Endothelial cell of hepatic sinusoid (primary cell): ENCODE results near the gene AKAP7.
"Not testable (repeated sequence)": the region's sequence is repeated elsewhere in the genome, so short reads cannot be mapped to it uniquely, and the experiment has no call there.

ENCODE experiments used
- in situ Hi-C: cut with HindIII; loops from 2 replicates; pipeline ENCODE4 v1.10.0; 2017; ENCODE audit warnings: low sequenced_read_pairs

The AKAP7 gene

DNA sequence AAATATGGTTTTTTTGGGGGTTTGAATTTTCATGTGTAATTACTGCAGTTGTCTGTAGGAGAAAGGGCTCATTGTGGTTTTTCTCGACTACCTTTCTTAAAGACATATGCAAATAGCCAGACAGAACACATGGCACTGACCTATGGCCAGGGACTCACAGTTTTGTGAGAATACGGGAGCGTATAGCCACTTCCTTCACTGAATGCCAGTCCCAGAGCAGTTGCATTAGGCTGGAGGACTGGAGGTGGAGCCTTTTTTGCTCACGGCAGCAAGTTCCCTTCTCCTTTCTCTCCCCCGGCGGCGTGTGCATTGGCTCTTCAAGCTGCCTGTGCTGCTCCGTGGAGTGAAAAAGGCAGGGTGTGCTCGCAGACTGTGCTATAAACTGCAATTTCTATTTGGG lies 114.9 kb downstream of the AKAP7 start:
- in situ Hi-C loops: no loop called here

DNA sequence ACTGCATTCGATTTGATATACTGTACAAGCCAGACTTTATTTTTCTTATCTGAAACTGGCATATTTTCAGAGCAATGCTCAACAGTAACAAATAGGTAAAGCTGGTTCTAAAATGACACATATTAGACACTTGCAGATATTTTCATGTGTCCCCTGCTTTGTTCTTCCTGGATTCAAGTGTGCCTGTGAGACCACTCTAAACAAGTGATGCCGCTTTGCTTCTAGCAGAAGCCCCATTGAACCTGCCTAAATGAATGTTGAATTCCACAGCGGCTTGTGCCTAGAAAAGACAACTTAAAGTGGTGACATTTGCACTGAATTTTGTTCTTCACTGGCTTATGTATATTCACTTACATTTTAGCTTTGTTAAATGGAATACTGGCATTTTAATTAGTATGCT lies 115.7 kb downstream of the AKAP7 start:
- in situ Hi-C loops: no loop called here

DNA sequence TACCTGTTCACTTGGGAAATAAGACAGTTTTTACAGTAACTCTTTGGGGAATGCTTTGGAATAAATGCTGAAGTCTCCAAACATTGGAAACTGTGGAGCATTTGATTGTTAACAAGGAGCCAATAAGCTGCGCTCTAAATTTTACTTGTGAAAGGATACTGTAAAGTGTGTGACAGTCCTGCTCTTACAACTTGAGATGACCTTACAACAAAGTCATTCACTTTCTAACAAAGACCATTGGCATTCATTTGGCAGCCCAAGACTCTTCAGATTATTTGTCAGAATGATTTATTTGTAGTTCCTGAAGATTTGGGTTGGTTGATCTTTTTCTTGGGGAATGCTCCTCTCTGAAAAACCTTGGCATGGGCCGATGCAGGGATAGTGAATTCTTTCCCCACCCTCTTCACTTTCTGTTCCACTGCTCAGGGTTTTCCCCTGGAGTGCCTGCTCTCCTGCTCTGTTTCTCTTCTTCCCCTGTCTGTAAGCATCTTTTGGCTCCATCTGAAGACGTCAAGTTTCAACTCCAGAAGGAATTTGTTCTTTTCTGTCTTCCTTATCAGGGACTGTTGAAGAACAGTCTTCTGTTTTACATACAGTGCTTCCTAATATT lies 116.4 kb downstream of the AKAP7 start:
- in situ Hi-C loops: no loop called here

DNA sequence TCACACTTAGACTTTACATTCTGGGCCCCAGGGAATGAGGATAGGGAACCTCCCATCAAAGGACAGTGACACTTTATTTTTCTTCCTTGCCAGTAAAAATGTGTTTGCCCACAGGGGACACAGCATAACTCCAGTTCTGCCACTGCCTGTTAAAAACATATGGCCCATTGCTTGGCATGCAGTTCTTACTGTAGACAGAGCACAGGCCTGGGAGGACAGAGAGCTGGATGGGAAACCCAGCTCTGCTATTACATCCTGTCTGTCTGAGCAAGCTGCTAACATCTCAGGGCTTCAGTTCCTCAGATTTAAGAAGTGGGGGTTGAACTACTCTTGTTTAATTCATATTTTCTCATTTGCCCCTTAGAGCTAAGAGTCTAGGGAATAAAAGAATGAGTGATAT lies 120.2 kb downstream of the AKAP7 start:
- in situ Hi-C loops: no loop called here

DNA sequence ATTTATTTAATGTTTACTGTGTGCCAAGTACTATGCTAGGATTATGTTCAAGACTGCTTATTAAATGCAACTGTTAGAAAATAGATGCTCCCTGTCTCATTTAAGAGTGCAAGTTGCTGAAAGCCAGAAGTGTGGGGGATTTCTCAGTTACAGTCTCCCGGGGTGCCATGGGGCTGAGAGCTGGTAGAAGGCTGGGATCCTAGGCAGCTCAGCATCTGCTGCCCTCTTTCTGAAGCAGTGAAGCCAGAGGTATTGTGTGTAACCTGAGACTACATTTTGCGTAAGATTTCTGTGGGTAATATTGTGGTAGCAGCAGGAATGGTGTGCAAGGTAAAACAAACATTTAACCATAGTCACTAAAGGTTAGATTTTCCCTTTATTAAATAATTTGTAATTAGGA lies 120.6 kb downstream of the AKAP7 start:
- in situ Hi-C loops: no loop called here

DNA sequence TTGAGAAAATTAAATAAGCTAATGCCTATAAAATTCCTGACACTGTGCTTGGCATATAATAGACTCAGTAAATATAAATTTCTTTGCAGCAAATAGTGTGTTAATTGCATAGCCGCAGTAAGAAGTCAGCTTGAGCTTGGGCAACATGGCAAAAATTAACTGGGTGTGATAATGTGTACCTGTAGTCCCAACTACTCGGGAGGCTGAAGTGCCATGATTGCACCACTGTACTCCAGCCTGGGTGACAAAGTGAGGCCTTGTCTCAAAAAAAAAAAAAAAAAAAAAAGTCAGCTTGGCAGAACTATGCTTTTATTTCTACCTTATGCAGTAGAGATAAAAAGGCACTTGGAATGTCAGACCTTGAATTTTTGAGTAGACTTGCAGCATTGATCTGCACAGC lies 121.8 kb downstream of the AKAP7 start:
- in situ Hi-C loops: no loop called here

DNA sequence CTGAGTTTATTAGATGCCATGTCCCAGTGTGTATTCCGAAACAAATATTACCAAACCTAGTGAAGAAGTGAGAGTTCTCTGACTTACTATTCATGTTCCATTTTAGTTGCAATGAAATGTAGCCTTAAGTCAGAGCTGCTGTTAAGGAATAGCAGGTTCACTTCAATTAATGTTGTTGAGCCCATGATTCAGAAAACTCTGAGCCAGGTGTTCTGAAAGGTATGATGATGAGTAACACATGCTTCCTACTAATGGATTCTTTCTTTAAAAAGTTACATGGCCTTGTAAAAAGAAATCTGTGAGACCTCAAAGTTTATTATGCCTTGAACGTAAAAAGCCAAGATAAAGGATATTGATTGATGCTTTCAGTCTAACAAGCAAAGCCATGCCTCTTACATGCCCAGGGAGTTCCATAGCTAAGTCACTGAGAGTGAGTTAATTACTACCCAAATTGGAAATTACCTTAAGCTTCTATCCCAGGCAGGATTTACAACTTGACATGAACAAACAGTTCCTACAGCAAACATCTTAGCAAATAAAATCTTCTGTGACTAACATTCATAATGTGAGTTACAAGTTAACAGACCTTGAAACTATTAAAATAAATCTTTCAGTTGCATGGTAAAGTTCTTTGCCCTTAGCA lies 122.9 kb downstream of the AKAP7 start:
- in situ Hi-C loops: no loop called here

DNA sequence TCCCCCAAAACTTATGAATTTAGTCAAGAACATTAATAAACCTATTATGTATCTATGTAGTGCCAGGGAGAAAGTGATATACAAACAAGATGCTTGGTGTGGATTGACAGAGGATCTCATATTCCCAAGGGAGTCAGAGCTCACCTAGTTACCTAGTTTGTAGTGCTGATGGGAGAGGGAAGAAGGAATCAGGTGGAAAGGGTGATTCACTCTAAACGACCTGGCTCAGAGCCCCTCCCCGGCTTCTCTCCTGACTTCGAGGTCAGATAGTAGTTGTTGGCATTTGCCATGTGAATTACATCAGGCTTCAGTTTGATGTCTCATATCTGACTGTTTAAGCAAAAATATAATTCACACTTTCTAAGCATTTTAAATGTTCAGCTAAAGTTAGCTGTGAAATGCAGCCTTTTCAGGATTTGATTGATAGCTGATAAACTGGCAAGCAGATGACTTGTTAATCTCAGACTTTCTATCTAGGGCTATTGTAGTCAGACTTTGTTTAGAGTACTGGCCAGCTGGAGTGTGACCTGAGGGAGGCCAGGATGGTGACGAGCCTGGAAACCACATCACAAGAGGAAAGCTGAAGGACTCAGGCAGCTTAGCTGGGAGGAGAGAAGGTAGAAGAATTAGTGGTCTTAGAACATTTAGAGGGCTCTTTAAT lies 123.7 kb downstream of the AKAP7 start:
- in situ Hi-C loops: no loop called here

DNA sequence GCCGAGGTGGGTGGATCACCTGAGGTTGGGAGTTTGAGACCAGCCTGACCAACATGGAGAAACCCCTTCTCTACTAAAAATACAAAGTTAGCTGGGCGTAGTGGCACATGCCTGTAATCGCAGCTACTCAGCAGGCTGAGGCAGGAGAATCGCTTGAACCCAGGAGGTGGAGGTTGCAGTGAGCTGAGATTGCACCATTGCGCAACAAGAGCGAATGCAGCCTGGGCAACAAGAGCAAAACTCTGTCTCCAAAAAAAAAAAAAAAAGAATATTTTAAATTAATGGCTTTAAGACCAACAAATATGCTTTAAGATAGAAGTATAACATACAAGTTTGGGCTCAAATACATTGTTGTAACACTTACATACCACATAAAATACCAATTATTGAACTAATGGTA lies 125.7 kb downstream of the AKAP7 start:
- in situ Hi-C loops: not testable (repeated sequence)

DNA sequence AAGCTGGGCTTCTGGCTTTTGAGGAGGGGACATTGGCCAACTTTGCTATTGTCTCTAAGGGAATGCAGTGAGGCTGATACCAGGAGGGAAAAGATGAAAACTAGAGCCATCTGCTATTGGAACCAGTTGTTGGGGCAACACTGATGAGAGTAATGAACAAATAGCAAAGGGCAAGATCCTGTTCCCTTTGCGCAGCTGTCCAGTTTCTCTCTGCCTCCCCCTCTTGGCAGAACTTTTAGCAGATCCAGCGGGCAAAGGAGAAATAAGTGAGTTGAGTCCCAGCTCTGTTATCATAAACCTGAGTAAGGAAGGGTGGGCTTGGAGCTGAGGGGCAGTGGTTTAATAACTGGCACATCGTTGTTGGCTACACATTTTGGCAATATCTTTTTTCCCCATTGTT lies 126.8 kb downstream of the AKAP7 start:
- in situ Hi-C loops: no loop called here

DNA sequence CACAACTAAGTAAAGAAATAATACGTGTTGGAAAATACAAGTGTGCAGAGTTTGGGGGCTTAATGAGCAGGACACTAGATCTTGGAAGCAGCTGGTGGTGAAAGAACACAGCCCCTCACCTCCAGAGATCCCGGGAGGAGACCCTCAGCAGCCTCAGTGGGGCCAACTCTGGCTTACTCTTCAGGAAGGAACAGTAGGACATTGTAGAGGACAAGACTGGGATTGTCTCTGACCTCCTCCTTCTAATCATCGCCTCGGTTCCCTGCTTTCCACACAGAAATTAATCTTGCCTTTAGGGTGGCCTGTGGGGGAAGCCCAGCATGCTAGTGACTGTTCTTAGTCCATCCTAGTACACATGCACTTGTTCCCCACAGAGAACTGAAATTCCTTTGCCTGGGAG lies 130.7 kb downstream of the AKAP7 start:
- in situ Hi-C loops: loop anchor here (5.0 kb wide), 1 partner anchor 91 kb away; no protein-coding TSS in a partner anchor

DNA sequence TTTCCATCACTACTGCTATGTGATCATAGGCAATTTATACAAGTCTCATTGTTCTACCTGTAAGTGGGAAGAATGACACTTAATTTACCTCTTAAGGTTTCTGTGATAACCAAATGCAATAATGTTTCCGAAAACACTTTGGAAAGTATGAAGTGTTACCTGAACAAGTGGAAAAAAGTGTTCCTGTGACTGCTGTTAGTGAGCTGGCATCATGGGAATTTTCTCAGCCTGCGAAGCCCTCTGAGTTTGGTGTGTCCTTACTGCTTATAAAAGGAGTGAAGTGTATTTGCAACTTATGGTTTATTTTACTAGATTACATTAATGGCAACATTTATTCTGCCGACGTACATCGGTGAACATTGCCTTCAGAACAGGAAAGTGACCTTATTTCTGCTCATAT lies 133.0 kb downstream of the AKAP7 start:
- in situ Hi-C loops: loop anchor here (5.0 kb wide), 1 partner anchor 89 kb away; no protein-coding TSS in a partner anchor

DNA sequence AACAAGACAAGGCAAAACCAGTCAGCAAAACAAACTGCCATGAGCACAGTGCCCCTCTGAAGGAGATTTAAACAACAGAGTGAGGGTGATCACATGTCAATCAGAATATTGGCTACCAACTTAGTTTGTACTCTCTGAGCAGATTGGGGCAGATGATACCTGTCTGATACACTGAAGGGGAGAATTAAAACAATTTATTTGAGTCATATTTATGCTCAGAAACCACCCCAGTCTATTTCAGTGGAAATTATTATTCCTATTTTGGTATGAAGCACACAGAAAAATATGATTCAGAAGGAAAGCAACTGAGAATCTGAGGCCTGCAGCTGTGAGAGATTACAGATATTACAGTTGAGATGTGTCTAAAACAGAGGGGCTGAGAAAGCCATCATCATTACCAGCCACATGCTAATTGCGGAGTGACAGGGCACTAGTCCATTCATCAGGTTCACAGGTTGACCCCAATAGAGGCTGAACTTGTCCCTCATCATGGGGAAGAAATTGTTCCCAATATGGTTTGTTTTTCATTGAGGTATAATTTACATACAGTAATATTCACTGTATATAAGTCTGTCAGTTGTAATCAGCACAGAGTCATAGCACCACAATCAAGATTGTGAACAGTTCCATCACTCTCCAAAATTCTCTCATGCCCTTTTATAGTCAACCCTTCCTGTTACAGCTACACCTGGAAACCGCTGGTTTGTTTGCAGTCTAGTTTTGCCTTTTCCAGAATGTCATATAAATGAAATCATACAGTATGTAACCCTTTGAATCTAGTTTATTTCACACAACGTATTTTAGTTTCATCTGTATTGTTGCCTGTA lies 134.5 kb downstream of the AKAP7 start:
- in situ Hi-C loops: loop anchor here (5.0 kb wide), 1 partner anchor 88 kb away; no protein-coding TSS in a partner anchor

DNA sequence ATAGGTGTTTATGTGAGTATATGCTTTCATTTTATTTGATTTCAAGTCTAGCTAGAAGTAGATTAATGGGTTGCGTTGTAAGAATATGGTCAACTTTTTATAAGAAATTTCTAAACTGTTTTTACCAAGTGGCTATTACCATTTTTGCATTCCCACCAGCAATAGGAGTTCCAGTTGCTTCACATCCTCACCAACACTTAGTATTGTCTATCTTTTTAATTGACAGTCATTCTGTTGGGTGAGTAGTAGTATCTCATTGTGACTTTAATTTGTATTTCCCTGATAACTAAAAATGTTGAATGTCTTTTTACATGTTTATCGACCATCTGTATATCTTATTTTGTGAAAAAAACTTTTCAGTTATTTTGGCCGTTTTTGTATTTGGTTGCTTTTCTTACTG lies 135.3 kb downstream of the AKAP7 start:
- in situ Hi-C loops: no loop called here

DNA sequence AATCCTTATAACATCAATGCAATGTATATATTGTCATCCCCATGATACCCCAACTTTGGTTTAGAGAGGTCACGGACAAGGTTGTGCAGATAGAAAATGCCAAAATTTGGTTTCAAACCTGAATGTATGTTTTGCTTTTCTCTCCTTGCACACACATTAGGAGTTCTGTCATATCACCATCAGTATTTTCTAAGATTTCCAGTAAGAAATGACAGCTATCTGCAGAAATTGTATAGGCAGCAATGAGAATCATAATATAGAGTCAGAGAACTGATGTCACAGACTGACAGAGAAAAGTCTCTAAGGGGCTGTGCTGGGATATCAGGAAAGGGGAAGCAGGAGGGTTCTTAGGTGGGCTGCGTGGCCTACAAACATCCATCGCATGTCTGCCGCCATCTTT lies 140.0 kb downstream of the AKAP7 start:
- in situ Hi-C loops: no loop called here

DNA sequence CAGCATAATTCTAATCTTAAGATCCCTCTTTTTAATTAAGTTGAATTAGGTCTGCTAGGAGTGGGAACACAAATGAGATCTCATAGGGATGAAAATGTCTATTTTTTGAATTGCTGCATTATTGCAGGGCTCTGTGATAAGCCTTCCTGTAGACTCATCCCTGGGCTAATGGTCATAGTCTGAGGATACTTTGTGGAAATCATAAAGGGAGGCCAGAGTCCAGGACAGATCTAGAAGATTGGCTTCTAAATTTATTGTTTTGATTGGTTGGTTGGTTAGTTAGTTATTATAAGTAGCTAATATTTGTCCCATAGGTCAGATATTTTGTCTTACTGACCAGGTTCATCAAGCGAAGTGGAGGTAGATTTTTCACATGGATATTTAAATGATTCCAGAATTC lies 142.3 kb downstream of the AKAP7 start:
- in situ Hi-C loops: no loop called here

DNA sequence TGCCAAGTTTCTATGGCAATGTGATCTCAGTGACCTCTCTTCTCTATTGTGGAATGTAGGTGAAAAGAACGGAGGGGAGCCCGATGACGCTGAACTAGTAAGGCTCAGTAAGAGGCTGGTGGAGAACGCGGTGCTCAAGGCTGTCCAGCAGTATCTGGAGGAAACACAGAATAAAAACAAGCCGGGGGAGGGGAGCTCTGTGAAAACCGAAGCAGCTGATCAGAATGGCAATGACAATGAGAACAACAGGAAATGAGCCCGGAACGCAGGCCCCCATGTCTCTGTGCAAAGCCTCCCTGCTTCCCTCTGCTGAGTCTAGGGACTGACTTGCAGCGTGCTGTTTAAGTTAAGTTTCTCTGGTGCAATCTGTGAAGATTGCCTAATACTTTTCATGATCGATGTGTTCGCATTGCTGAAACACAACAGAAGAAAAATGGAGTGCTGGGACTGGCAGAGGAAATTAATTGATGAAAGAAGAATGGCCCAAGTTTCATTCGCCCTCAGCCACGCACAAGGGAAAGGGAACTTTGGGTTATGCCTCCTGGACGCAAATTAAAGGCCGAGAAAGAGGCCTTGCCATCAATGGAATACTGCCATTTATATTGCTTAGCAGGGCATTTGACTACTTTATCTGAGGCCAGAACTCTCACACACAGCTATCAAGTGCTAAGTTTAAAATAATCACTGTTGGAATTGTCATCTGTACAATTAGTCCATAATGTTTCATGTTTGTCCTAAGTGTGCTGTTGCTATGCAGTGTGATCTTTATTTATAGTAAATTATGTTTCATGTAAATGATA lies 146.4 kb downstream of the AKAP7 start:
- in situ Hi-C loops: no loop called here

DNA sequence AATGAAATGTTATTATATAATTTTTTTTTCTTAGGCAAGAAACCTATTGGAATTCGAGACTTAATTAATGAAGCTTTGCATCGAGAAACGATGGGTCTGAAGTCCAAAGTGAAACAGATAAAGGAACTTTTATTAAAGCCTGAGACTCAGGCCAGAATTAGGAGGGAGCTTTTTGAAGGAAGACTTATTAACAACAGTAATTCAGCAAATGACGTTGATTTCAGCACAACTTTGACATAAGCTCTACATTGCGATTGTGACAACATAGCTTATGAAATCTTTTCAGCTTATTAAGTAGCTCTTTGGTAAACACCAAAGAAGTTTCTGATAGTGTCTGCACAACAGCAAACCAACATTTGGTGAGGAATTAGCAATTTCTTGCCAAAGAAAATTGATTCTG lies 147.1 kb downstream of the AKAP7 start:
- in situ Hi-C loops: no loop called here

DNA sequence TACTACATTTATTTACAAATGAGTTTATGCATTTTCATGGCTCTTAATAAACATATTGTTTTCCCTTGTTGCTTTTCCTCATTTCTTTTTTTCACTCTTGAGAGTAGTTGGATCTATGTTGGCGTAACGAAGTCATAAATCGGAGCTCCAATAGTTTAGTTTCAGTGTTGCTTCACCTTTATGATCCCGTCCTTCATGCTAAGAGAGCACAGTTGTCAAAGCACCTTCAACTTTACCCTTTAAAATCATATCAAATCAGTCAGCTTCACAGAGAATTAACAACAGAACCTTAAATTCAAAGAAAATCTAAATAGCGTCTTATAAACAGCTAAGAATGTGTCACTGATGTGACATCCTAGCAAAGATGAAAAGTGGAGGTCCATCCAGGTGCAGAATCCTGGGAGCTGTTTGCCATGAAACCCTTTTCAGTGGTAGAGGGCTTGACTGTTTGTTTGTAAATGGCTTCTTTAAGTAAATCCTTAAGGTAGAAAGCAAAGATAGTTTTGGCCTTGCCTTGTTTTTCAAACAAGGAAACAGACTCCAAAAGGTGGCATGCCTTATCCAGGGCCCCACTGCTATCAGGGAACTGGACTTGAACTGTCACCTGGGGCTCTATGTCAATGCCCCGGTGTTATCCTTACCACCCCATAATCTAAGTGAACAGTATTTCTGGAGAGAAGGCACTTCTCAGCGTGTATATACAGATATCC lies 148.4 kb downstream of the AKAP7 start:
- in situ Hi-C loops: no loop called here

DNA sequence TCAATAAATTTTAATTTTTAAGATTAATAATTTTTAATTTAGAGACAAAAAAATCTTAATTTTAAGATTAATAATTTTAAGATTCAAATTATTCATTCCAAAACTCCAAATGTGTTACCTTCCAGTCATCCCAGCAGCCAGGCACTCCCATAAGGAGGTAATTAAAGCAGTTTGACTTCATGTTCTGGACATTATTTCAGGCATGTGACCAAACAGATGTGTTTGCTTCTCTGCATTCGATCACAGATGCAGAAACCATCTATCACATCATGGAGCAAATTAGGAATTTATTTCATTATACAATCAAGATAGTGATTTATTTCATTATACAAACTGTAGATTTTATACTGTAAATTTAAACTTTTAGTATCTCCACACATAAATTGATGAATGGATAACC lies 150.3 kb downstream of the AKAP7 start:
- in situ Hi-C loops: no loop called here
